ENCODE data around the gene CCNA2.

CCNA2 gene

GRCh38 chr4:121801715-121802075 is 22.0 kb downstream of the CCNA2 start:
- DNase-seq (ENCODE audit: low read depth in 3 of 3), result no peak

- peak; percentile 87 to 92 (median 91) for DNase-seq (ENCODE audit: low read depth in 3 of 3)
These were observed 22.5 kb downstream of the CCNA2 start, which contains the start of gene EXOSC9 for GRCh38 chr4:121800961-121801714. Gene EXOSC9 (plus strand): TSS chr4:121801323. CDS start chr4:121801425, 102 bp downstream.

- DNase-seq (ENCODE audit: low read depth in 3 of 3), result no peak
These were observed 23.1 kb downstream of the CCNA2 start for GRCh38 chr4:121800638-121800960.

- DNase-seq (ENCODE audit: low read depth in 3 of 3), result no peak
These were observed 23.7 kb downstream of the CCNA2 start for GRCh38 chr4:121799867-121800501.

GRCh38 chr4:121799208-121799823 is 24.4 kb downstream of the CCNA2 start:
- DNase-seq (ENCODE audit: low read depth in 3 of 3), result no peak

- no peak for DNase-seq (ENCODE audit: low read depth in 3 of 3)
These were observed 27.4 kb downstream of the CCNA2 start for GRCh38 chr4:121796283-121796682.

GRCh38 chr4:121794505-121795188 is 29.0 kb downstream of the CCNA2 start:
- DNase-seq (ENCODE audit: low read depth in 3 of 3), result no peak

- DNase-seq (ENCODE audit: low read depth in 3 of 3), result no peak
These were observed 30.7 kb downstream of the CCNA2 start for GRCh38 chr4:121792966-121793365.

- DNase-seq (ENCODE audit: low read depth in 3 of 3), result no peak
These were observed 32.2 kb downstream of the CCNA2 start for GRCh38 chr4:121791481-121791880.

GRCh38 chr4:121790976-121791375 is 32.7 kb downstream of the CCNA2 start:
- DNase-seq (ENCODE audit: low read depth in 3 of 3), result no peak

GRCh38 chr4:121789960-121790829 is 33.5 kb downstream of the CCNA2 start:
- DNase-seq (ENCODE audit: low read depth in 3 of 3), result no peak

GRCh38 chr4:121789455-121789854 is 34.2 kb downstream of the CCNA2 start:
- DNase-seq (ENCODE audit: low read depth in 3 of 3), result no peak

GRCh38 chr4:121788896-121789295 is 34.8 kb downstream of the CCNA2 start:
- no peak for DNase-seq (ENCODE audit: low read depth in 3 of 3)

GRCh38 chr4:121786221-121786620 is 37.5 kb downstream of the CCNA2 start:
- no peak for DNase-seq (ENCODE audit: low read depth in 3 of 3)

- no peak for DNase-seq (ENCODE audit: low read depth in 3 of 3)
These were observed 38.2 kb downstream of the CCNA2 start for GRCh38 chr4:121785479-121785878.

GRCh38 chr4:121784975-121785374 is 38.7 kb downstream of the CCNA2 start:
- no peak for DNase-seq (ENCODE audit: low read depth in 3 of 3)

- DNase-seq (ENCODE audit: low read depth in 3 of 3), result no peak
These were observed 39.3 kb downstream of the CCNA2 start for GRCh38 chr4:121784401-121784800.

GRCh38 chr4:121783210-121783609 is 40.5 kb downstream of the CCNA2 start:
- no peak for DNase-seq (ENCODE audit: low read depth in 3 of 3)

- DNase-seq (ENCODE audit: low read depth in 3 of 3), result no peak
These were observed 44.6 kb downstream of the CCNA2 start for GRCh38 chr4:121778991-121779628.

- no peak for DNase-seq (ENCODE audit: low read depth in 3 of 3)
These were observed 46.1 kb downstream of the CCNA2 start for GRCh38 chr4:121777625-121778024.

Data from stimulated activated CD4-positive, alpha-beta T cell treated with anti-CD3 and anti-CD28 coated beads, TNF-alpha, amount 100 ng/mL, for 4 hours (primary cell).